AG09309 (cell line): ENCODE results near the gene DCAF4.
A peak's percentile ranks its signal among the peaks of the same experiment; 100 is the strongest.

Experiments used
- DNase-seq: peaks from one replicate; pipeline ENCODE4 v3.0.0-alpha.2; 2010; ENCODE audit warnings: low read depth
- H3K4me3 ChIP-seq: 2 replicates; pipeline ENCODE4 v1.5.1; 2011; ENCODE audit warnings: mild to moderate bottlenecking, low read depth, low read length, moderate library complexity; ENCODE audit not compliant: control insufficient read depth
- CTCF ChIP-seq: IDR thresholded peaks from 2 replicates; pipeline ENCODE4 v1.5.1; 2011; ENCODE audit warnings: mild to moderate bottlenecking, low read depth, low read length, inconsistent platforms; ENCODE audit not compliant: insufficient read depth, control insufficient read depth; ENCODE audit errors: missing control alignments

Gene DCAF4

GRCh38 chr14:72925171-72925759 lies 999 bp upstream of the DCAF4 start:
- no peak for DNase-seq
- no peak overlapping the region for H3K4me3 ChIP-seq
- no peak for TF ChIP-seq CTCF

GRCh38 chr14:72925815-72926291 lies 411 bp upstream of the DCAF4 start:
- no peak for TF ChIP-seq CTCF
- H3K4me3 ChIP-seq: peak overlapping the region; percentile 68
- DNase-seq: no peak

- no peak overlapping the region for H3K4me3 ChIP-seq
- TF ChIP-seq CTCF: no peak
- no peak for DNase-seq
Measured at GRCh38 chr14:72928872-72929271, 2.6 kb downstream of the DCAF4 start.

- no peak overlapping the region for H3K4me3 ChIP-seq
- TF ChIP-seq CTCF: no peak
- no peak for DNase-seq
Measured at GRCh38 chr14:72929316-72930080, 3.2 kb downstream of the DCAF4 start.

GRCh38 chr14:72932893-72933292 lies 6.6 kb downstream of the DCAF4 start:
- DNase-seq: no peak
- H3K4me3 ChIP-seq: no peak overlapping the region
- TF ChIP-seq CTCF: no peak

GRCh38 chr14:72939630-72940029 lies 13.4 kb downstream of the DCAF4 start:
- no peak overlapping the region for H3K4me3 ChIP-seq
- DNase-seq: no peak
- no peak for TF ChIP-seq CTCF
